Lower leg skin (tissue), 3 donors: Measurements from ENCODE around the gene SORL1.

ENCODE experiments used
- POLR2A ChIP-seq, 2 donors: fragments of 450-650 bp; IDR thresholded peaks; one replicate each; pipeline ENCODE4 v1.6.1; 2016 to 2017; ENCODE audit warnings: antibody characterized with exemption in 2 of 2, mild to moderate bottlenecking in 1 of 2, moderate library complexity in 1 of 2
- TF ChIP-seq, protein P1 (sequence below), 3 donors: fragments of 450-650 bp; IDR thresholded peaks; one replicate each; pipeline ENCODE4 v1.5.1; 2016; ENCODE audit warnings: antibody characterized with exemption in 3 of 3, mild to moderate bottlenecking in 3 of 3, moderate library complexity in 2 of 3

DNA sequence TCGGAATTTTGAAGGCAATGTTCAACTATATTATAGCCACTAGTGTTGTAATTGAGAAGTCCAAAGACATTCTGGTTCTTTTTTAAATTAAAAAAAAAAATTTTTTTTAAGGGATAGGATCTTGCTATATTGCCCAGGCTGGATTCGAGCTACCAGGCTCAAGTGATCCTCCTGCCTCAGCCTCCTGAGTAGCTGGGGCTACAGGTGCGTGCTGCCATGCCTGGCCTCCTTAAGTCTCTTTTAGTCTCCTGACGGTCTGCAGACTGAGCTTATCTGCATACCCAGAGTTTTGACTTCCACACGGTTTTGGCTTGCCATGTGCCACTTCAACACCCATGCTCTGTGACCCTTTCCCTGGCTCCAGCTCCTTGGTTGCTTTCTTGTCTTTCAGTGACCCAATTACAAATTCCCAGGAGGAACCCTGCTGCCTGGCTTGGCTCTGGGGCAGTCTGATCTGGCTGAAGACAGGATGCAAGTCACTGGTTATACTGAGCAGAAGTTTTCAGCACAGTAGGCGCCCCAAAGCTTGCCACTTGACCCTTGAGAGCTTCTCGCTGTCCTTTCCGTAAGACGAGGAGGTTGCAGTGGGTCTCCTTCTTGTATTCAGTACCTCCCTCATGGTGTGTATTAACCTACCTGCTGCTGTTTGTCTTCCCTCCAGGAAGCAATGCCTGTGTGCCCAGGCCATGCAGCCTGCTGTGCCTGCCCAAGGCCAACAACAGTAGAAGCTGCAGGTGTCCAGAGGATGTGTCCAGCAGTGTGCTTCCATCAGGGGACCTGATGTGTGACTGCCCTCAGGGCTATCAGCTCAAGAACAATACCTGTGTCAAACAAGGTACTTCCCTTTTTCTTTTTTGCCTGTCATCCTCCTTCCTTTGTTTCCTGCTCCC is 114.4 kb downstream of the SORL1 start:
- TF ChIP-seq, protein P1, sequence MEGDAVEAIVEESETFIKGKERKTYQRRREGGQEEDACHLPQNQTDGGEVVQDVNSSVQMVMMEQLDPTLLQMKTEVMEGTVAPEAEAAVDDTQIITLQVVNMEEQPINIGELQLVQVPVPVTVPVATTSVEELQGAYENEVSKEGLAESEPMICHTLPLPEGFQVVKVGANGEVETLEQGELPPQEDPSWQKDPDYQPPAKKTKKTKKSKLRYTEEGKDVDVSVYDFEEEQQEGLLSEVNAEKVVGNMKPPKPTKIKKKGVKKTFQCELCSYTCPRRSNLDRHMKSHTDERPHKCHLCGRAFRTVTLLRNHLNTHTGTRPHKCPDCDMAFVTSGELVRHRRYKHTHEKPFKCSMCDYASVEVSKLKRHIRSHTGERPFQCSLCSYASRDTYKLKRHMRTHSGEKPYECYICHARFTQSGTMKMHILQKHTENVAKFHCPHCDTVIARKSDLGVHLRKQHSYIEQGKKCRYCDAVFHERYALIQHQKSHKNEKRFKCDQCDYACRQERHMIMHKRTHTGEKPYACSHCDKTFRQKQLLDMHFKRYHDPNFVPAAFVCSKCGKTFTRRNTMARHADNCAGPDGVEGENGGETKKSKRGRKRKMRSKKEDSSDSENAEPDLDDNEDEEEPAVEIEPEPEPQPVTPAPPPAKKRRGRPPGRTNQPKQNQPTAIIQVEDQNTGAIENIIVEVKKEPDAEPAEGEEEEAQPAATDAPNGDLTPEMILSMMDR (IDR thresholded peaks at IDR 0.05): no peak
- no peak for TF ChIP-seq POLR2A (IDR thresholded peaks at IDR 0.05)
